ENCODE results near the gene CLDN20. TPM values are rescaled to one million over a fixed set of nuclear protein-coding genes. Genes with fewer than 3 reads are reported as not detected.

Gene CLDN20
- polyA plus RNA-seq, 2 of the 4 experiments (the other 2 are of a cell fraction) = not detected

DNA sequence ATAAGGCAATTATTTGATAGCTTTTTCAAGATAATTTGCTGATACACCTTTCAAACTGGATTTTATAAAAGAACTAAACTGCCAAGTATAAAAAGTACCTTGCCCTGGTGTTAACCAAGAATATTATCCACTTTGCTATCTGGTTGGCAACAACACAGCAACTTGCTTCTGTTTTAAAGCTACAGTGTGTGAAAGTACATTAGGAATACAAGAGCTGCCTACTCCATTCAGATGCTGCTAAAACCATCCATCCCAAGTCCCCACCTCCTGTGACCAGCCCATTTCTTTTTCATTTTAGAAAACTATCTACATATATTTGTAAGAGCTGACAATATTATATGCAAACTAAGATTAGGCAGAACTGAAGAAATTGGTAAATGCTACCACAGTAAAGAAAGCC lies 12.8 kb downstream of the CLDN20 start:
- DNase-seq (ENCODE audit: low read depth in 1 of 2, low spot score in 1 of 2) (no peak), FAIRE-seq (no peak), ATAC-seq (no peak)
- no peak for TF ChIP-seq KDM1A (IDR thresholded peaks at IDR 0.05; ENCODE audit: low read depth)
- no peak for TF ChIP-seq HOXB5 (CRISPR knock-in tag; IDR thresholded peaks at IDR 0.05)
- TF ChIP-seq EHMT2 (IDR thresholded peaks at IDR 0.05; ENCODE audit: low read depth) = no peak
- no peak for TF ChIP-seq POLR2AphosphoS2 (conservative IDR thresholded peaks at IDR 0.05; ENCODE audit: low read length)
- TF ChIP-seq SMC3 (IDR thresholded peaks at IDR 0.05) = no peak
- no peak for TF ChIP-seq CEBPB (IDR thresholded peaks at IDR 0.05)
- TF ChIP-seq FOSB (CRISPR knock-in tag; IDR thresholded peaks at IDR 0.05) = no peak
- no peak for TF ChIP-seq EP300 (IDR thresholded peaks at IDR 0.05)
- TF ChIP-seq, protein P1, sequence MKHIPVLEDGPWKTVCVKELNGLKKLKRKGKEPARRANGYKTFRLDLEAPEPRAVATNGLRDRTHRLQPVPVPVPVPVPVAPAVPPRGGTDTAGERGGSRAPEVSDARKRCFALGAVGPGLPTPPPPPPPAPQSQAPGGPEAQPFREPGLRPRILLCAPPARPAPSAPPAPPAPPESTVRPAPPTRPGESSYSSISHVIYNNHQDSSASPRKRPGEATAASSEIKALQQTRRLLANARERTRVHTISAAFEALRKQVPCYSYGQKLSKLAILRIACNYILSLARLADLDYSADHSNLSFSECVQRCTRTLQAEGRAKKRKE (CRISPR knock-in tag; IDR thresholded peaks at IDR 0.05; ENCODE audit: low read depth) = no peak
- TF ChIP-seq, protein P2, sequence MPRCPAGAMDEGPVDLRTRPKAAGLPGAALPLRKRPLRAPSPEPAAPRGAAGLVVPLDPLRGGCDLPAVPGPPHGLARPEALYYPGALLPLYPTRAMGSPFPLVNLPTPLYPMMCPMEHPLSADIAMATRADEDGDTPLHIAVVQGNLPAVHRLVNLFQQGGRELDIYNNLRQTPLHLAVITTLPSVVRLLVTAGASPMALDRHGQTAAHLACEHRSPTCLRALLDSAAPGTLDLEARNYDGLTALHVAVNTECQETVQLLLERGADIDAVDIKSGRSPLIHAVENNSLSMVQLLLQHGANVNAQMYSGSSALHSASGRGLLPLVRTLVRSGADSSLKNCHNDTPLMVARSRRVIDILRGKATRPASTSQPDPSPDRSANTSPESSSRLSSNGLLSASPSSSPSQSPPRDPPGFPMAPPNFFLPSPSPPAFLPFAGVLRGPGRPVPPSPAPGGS (IDR thresholded peaks at IDR 0.05) = no peak
- no peak for TF ChIP-seq ZNF302 (CRISPR knock-in tag; IDR thresholded peaks at IDR 0.05)
- no peak for TF ChIP-seq EHF (CRISPR knock-in tag; IDR thresholded peaks at IDR 0.05)
- no peak for TF ChIP-seq HOXB13 (CRISPR knock-in tag; IDR thresholded peaks at IDR 0.05; ENCODE audit: low read depth)
- no peak for TF ChIP-seq ZSCAN20 (CRISPR knock-in tag; IDR thresholded peaks at IDR 0.05)
- TF ChIP-seq, protein P3, sequence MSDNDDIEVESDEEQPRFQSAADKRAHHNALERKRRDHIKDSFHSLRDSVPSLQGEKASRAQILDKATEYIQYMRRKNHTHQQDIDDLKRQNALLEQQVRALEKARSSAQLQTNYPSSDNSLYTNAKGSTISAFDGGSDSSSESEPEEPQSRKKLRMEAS (IDR thresholded peaks at IDR 0.05) = no peak
- TF ChIP-seq CHD2 (IDR thresholded peaks at IDR 0.05; ENCODE audit: low read length, partially characterized antibody) = no peak
- no peak for TF ChIP-seq BHLHE40 (IDR thresholded peaks at IDR 0.05; ENCODE audit: low read depth, low read length)
- no peak for TF ChIP-seq HOXA7 (CRISPR knock-in tag; IDR thresholded peaks at IDR 0.05)
- H3K9me3 ChIP-seq = no peaks in the 10 kb centered on the region
- H3K4me2 ChIP-seq = no peak overlapping the region
- ChIA-PET CTCF (interaction anchor here (1.5 to 1.6 kb wide), 2 partner anchors 10 to 14 kb away, joined by 5 read pairs; no protein-coding TSS in a partner anchor), POLR2A (no interaction called here)
- peaks cover 17% of the 10 kb centered on the region for H3K4me1 ChIP-seq
- H3K27ac ChIP-seq = no peak overlapping the region
- no peak overlapping the region for H3K4me3 ChIP-seq

DNA sequence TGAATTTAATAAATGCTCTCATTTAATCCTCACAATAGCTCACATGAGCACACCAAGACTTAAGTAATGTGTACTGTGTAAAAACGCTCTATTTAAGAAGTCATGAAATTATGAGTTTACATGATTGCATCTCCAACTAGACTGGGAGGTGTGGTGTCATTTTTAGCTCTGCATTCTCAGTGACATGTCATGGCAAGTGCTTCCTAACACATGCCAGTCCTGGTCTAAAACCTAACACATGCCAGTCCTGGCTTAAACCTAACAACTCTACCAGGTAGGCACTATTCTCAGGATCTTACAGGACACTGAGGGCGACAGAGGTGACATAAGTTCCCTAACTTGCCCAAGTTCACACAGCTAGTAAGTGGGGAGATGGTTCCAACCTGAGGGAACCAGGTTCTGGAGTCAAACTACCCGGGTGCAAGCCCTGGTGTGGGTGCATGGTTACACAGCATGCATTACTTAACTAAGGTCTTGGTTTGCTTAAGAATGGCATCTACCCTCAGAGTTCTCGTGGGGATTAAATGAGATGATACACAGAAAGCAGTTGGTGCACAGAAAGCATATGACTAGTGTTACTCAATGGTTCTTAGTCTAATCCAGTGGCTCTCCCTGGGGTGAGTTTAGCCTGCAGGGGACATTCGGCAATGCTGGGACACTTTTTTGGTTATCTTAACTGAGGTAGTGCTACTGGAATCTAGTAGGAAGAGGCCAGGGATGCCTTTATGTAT lies 14.7 kb downstream of the CLDN20 start:
- Histone ChIP-seq H3K9me3 (no peaks in the 10 kb centered on the region), H3K4me3 (no peak overlapping the region), H3K27ac (no peak overlapping the region), H3K4me1 (peaks cover 10% of the 10 kb centered on the region), H3K4me2 (no peak overlapping the region)
- no peak for TF ChIP-seq RAD21 (conservative IDR thresholded peaks at IDR 0.05 in 1 of 2, IDR thresholded peaks at IDR 0.05 in 1 of 2)
- no peak for TF ChIP-seq BHLHE40 (IDR thresholded peaks at IDR 0.05; ENCODE audit: low read depth, low read length)
- ChIA-PET CTCF (interaction anchor here (1.1 kb wide), 1 partner anchor 13 kb away, joined by 3 read pairs; no protein-coding TSS in a partner anchor), POLR2A (no interaction called here)
- FAIRE-seq = no peak
- DNase-seq (ENCODE audit: low read depth in 1 of 2, low spot score in 1 of 2) = no peak
- ATAC-seq = no peak
- WGBS (ENCODE audit: missing lambda C conversion rate) = 96% methylated on average over 3 of the region's 5 CpGs

DNA sequence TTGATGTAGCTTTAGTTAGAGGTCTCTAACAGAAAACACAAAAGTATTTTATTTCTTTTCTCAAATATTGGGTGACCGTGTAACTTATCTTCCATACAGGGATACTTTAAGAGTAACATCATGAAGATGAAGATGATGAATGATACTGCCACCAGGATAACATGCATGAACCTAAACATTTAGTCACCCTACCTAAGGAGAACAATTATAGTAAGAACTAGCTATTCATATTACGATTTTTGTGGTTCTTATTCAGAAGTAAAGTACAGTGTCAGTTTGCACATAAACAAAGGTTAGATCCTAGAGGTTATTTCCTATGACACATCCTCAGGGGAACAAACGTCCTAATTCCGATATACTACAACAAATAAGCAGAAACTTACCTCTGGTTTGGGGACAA lies 21.0 kb downstream of the CLDN20 start:
- ChIA-PET POLR2A (no interaction called here), CTCF (no interaction called here)
- Histone ChIP-seq H3K4me2 (no peak overlapping the region), H3K9me3 (no peaks in the 10 kb centered on the region), H3K4me1 (no peaks in the 10 kb centered on the region), H3K27ac (no peak overlapping the region), H3K4me3 (no peak overlapping the region)
- WGBS (ENCODE audit: missing lambda C conversion rate) = 89% methylated on average over 4 of the region's 4 CpGs
- ATAC-seq = no peak
- no peak for FAIRE-seq
- DNase-seq (ENCODE audit: low read depth in 1 of 2, low spot score in 1 of 2) = no peak
- TF ChIP-seq HOXB5 (CRISPR knock-in tag; IDR thresholded peaks at IDR 0.05) (no peak), TP53 (CRISPR knock-in tag; IDR thresholded peaks at IDR 0.05) (no peak), BHLHE40 (IDR thresholded peaks at IDR 0.05; ENCODE audit: low read depth, low read length) (no peak), MAFK (IDR thresholded peaks at IDR 0.05; ENCODE audit: partially characterized antibody) (no peak), HOXA7 (CRISPR knock-in tag; IDR thresholded peaks at IDR 0.05) (no peak), ZNF302 (CRISPR knock-in tag; IDR thresholded peaks at IDR 0.05) (no peak), POLR2A (IDR thresholded peaks at IDR 0.05; ENCODE audit: low read length) (no peak), MAZ (IDR thresholded peaks at IDR 0.05; ENCODE audit: borderline replicate concordance, low read depth, low read length) (no peak)
